Bronchial epithelial cell (primary cell): ENCODE measurements around the gene PHACTR3. TPM values are rescaled to one million over a fixed set of nuclear protein-coding genes. Genes with fewer than 3 reads are reported as not detected.

Experiments
- DNase-seq: peaks from one replicate; pipeline ENCODE4 v3.0.0-alpha.2; 2010; ENCODE audit warnings: low read depth
- FAIRE-seq: peaks from 2 replicates; lab custom pipeline; 2011; peaks lifted over from hg19 to GRCh38; lab: Jason Lieb, UNC
- H3K27me3 ChIP-seq: 2 replicates; pipeline ENCODE4 v1.5.1; 2011; ENCODE audit warnings: low read length; ENCODE audit not compliant: control insufficient read depth, insufficient read depth
- H3K36me3 ChIP-seq: 2 replicates; pipeline ENCODE4 v1.5.1; 2011; ENCODE audit warnings: low read length; ENCODE audit not compliant: control insufficient read depth, insufficient read depth
- H3K4me3 ChIP-seq: 2 replicates; pipeline ENCODE4 v1.5.1; 2011; ENCODE audit warnings: mild to moderate bottlenecking, low read depth, low read length, control low read depth
- total RNA-seq: library from RNA; depleted of rRNA; stranded (reverse); fragments of >200 nt; gene quantifications from 2 replicates; pipeline ENCODE4 v1.2.1, GENCODE V29; 2014
- TF ChIP-seq, protein P1 (sequence below): IDR thresholded peaks from 2 replicates; pipeline ENCODE4 v1.5.1; 2011; ENCODE audit warnings: mild to moderate bottlenecking, moderate library complexity, low read length, control low read depth, inconsistent platforms; ENCODE audit not compliant: insufficient read depth, severe bottlenecking

Gene PHACTR3
- total RNA-seq, 1 donor from 2014 or later, result 15.0 TPM

DNA sequence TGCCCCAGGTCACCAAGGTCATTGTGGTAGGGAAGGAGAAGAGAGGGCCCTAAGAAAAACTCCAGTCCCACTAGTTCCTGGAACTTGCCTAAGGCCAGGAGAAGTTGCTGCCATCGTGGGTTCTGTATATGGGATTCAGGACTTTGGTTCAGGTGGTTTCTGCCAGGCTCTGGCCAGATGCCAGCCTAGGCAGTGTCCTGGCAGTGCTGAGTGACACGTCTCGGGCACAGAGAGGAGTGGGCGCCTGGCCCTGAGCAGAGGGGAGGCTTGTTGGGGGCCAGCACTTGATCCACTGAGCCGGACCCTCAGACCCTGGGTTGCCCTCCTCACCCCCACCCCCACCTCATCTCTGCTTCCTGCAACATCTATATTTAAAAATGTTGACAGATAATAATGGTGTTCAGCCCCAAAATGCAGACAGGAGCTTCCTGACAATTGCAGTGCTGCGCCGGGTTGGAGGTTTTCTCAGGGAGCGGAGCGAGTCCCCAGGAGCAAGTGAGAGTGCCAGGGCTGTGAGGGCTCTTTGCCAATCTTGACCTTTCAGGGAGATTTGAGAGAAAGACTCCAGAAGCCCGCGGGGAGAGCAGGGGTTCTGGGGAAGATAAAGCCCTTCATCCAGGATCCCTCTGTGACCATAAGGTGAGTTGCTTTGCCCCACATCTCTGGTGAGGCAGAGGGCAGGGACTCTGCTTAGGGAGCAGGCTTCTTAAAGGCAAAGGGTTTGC lies 71.9 kb downstream of the PHACTR3 start:
- Histone ChIP-seq H3K4me3 (no peak overlapping the region), H3K36me3 (no peaks in the 10 kb centered on the region), H3K27me3 (no peaks in the 10 kb centered on the region)
- TF ChIP-seq, protein P1, sequence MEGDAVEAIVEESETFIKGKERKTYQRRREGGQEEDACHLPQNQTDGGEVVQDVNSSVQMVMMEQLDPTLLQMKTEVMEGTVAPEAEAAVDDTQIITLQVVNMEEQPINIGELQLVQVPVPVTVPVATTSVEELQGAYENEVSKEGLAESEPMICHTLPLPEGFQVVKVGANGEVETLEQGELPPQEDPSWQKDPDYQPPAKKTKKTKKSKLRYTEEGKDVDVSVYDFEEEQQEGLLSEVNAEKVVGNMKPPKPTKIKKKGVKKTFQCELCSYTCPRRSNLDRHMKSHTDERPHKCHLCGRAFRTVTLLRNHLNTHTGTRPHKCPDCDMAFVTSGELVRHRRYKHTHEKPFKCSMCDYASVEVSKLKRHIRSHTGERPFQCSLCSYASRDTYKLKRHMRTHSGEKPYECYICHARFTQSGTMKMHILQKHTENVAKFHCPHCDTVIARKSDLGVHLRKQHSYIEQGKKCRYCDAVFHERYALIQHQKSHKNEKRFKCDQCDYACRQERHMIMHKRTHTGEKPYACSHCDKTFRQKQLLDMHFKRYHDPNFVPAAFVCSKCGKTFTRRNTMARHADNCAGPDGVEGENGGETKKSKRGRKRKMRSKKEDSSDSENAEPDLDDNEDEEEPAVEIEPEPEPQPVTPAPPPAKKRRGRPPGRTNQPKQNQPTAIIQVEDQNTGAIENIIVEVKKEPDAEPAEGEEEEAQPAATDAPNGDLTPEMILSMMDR, result no peak
- DNase-seq (no peak), FAIRE-seq (no peak)

DNA sequence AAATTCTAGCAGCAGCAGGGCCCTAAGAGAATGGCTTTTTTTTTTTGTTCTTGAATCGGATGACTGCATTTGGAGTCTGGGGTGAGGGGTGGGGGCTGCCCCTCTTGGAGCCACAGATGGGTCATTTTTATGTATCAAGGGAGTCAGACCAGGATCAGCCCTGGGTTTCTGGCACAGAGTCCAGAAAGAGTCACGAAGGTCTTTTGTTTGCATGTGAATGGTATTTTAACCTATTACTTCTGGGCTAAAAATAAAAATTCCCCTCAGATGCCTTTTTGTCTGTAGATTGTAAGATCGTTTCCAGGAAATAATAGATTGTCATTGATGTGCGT lies 72.5 kb downstream of the PHACTR3 start:
- no peaks in the 10 kb centered on the region for H3K36me3 ChIP-seq
- H3K4me3 ChIP-seq, result no peak overlapping the region
- DNase-seq, result no peak
- TF ChIP-seq, protein P1, result no peak
- FAIRE-seq, result no peak
- no peaks in the 10 kb centered on the region for H3K27me3 ChIP-seq

DNA sequence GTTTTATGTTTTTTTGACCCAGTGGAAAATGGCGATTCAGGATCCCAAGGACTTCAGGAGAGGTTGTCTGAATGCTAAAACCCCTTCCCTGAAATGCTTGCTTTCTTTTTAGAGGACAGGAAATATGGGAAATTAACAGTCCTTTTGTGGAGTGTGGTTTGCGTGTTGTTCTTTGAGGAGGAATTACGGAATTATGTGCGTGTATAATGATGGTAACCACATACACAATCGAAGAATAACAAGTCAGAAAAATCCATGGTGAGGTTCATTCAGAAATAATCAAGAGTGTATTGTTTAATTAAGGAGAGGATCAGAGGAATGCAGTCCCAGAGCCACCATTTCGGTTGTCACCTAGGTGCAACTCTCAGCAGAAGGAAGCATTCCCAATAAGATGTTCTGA lies 73.2 kb downstream of the PHACTR3 start:
- no peak for FAIRE-seq
- Histone ChIP-seq H3K4me3 (no peak overlapping the region), H3K27me3 (no peaks in the 10 kb centered on the region), H3K36me3 (no peaks in the 10 kb centered on the region)
- no peak for DNase-seq
- TF ChIP-seq, protein P1, result no peak

DNA sequence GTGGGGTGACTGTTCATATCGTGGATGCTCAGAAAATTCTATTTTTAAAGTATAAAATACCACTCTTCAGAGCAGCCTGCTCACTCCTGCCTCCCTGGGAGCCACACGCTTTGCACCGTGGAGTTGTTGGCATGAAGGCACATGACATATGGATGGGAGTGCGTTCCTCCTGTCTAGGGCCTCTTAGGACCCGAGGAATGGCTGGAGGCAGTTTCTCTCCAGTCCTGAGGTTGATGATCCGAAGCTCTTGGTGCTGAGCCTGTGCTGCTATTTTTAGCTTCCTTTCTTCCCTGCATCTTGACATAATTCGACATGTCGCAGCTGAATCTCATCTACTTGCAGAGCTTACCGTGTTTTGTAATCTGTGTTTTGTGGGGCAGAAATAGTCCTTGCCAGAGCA lies 73.9 kb downstream of the PHACTR3 start:
- no peaks in the 10 kb centered on the region for H3K27me3 ChIP-seq
- TF ChIP-seq, protein P1, result no peak
- H3K36me3 ChIP-seq, result no peaks in the 10 kb centered on the region
- DNase-seq (no peak), FAIRE-seq (no peak)
- H3K4me3 ChIP-seq, result no peak overlapping the region

DNA sequence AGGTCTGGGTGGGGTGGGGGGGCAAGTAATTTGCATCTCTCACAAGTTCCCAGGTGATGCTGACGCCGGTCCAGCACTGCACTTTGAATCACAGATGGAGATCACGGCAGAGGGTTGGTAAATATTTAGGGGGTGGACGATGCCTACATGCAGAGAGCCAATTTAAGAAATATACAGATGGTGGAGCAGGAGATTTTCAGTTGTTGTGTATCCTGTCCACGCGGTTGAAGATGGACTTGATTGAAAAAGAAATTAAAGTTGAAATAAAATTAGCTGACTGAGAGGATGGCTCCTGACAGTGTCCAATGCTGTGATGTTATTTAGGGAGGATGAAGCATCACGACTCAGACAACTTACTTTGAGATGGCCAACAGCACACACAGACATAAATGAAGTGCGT lies 74.6 kb downstream of the PHACTR3 start:
- Histone ChIP-seq H3K4me3 (no peak overlapping the region), H3K36me3 (no peaks in the 10 kb centered on the region), H3K27me3 (no peaks in the 10 kb centered on the region)
- DNase-seq, result no peak
- no peak for FAIRE-seq
- TF ChIP-seq, protein P1, result no peak

DNA sequence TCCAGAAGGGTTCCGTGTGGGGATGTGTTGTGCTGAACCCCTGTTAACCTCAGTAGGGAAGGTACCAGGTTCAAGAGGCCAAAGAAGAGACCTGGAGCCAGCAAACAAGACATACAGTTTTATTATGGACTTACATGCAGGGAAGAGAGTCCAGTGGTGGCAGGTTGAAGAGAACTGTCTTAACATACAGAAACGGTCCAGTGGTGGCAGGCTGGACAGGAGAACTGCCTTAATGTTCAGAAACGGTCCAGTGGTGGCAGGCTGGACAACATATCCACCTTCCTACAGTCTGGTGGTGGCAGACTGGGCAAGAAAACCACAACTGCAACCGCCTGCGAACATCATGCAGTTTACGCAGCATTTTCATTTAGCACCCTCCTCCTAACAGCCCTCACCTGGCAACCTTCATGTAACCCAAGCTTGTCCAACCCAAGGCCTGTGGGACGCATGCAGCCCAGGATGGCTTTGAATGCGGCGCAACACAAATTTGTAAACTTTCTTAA lies 75.9 kb downstream of the PHACTR3 start:
- FAIRE-seq (no peak), DNase-seq (no peak)
- H3K4me3 ChIP-seq, result no peak overlapping the region
- H3K36me3 ChIP-seq, result no peaks in the 10 kb centered on the region
- TF ChIP-seq, protein P1, result no peak
- no peaks in the 10 kb centered on the region for H3K27me3 ChIP-seq
